A673 (cell line): ENCODE results near the gene PDE9A. TPM values are rescaled to one million over a fixed set of nuclear protein-coding genes. Genes with fewer than 3 reads are reported as not detected.

Source experiments
- BruUV-seq: library from RNA; stranded (reverse); fragments of 400-500 nt; replicated peaks from 2 replicates; lab custom pipeline; 2021; lab: Mats Ljungman, UMichigan
- CTCF ChIA-PET: fragments of 300-600 bp; sonication (Branson Sonifier 250); formaldehyde crosslinking; loops from one replicate; lab custom pipeline; 2022; ENCODE audit warnings: antibody characterized with exemption; lab: Charles Lee
- POLR2A ChIA-PET: fragments of 300-600 bp; sonication (Branson Sonifier 250); formaldehyde crosslinking; loops from one replicate; lab custom pipeline; 2022; ENCODE audit warnings: antibody characterized with exemption; ENCODE audit not compliant: low non-redundant PET; lab: Charles Lee
- DNase-seq: peaks from one replicate; pipeline ENCODE4 v3.0.0-alpha.2; 2015; ENCODE audit warnings: low spot score
- H3K27ac ChIP-seq: fragments of 200-600 bp; sonication (generic); 2 replicates; pipeline ENCODE4 v1.5.1; 2016; ENCODE audit warnings: mixed run types, low read depth, mild to moderate bottlenecking, mixed read lengths, antibody characterized with exemption, low read length; ENCODE audit not compliant: poor library complexity, severe bottlenecking
- H3K27me3 ChIP-seq: fragments of 200-600 bp; sonication (generic); replicated peaks from 2 replicates; pipeline ENCODE4 v1.6.1; 2017; ENCODE audit warnings: mixed run types, low read depth, mild to moderate bottlenecking, mixed read lengths, antibody characterized with exemption, low read length; ENCODE audit not compliant: insufficient read depth, poor library complexity
- H3K36me3 ChIP-seq: fragments of 200-600 bp; sonication (generic); 2 replicates; pipeline ENCODE4 v1.6.1; 2016; ENCODE audit warnings: mixed run types, mild to moderate bottlenecking, mixed read lengths, antibody characterized with exemption, low read length; ENCODE audit not compliant: insufficient read depth, poor library complexity, severe bottlenecking
- H3K4me1 ChIP-seq: fragments of 200-600 bp; sonication (generic); 2 replicates; pipeline ENCODE4 v1.6.1; 2017; ENCODE audit warnings: mixed run types, mild to moderate bottlenecking, mixed read lengths, antibody characterized with exemption, low read length; ENCODE audit not compliant: insufficient read depth, poor library complexity, severe bottlenecking
- H3K4me3 ChIP-seq: fragments of 200-600 bp; sonication (generic); 2 replicates; pipeline ENCODE4 v1.5.1; 2016; ENCODE audit warnings: low read depth, mixed run types, mild to moderate bottlenecking, mixed read lengths, low read length; ENCODE audit not compliant: poor library complexity, severe bottlenecking
- H3K9me3 ChIP-seq: fragments of 200-600 bp; sonication (generic); 2 replicates; pipeline ENCODE4 v1.6.1; 2016; ENCODE audit warnings: mixed run types, low read depth, mild to moderate bottlenecking, mixed read lengths, antibody characterized with exemption, low read length; ENCODE audit not compliant: poor library complexity, severe bottlenecking
- CTCF ChIP-seq: fragments of 300-800, 200-600 bp; sonication (generic); conservative IDR thresholded peaks from 2 replicates; pipeline ENCODE4 v1.5.1; 2017; ENCODE audit warnings: low read depth, mild to moderate bottlenecking, antibody characterized with exemption, low read length, moderate library complexity, mixed read lengths
- EZH2 ChIP-seq: fragments of 200-600 bp; sonication (generic); IDR thresholded peaks from 2 replicates; pipeline ENCODE4 v1.6.1; 2017; ENCODE audit warnings: borderline replicate concordance, low read depth, mild to moderate bottlenecking, mixed read lengths, antibody characterized with exemption, low read length; ENCODE audit not compliant: poor library complexity, severe bottlenecking
- intact Hi-C: fragments of 100-400 bp; cut with micrococcal nuclease; formaldehyde crosslinking; loops from one replicate; pipeline ENCODE4 v1.10.0; 2022; ENCODE audit not compliant: unreplicated experiment
- total RNA-seq: library from RNA; stranded (reverse); gene quantifications from 2 replicates; pipeline ENCODE4 v1.2.3, GENCODE V29; 2021

The PDE9A gene
- total RNA-seq, 1 experiment from 2014 or later, result 14.3 TPM

- no peaks in the 10 kb centered on the region for H3K4me1 ChIP-seq
- H3K36me3 ChIP-seq, result no peaks in the 10 kb centered on the region
- TF ChIP-seq CTCF (no peak), EZH2 (no peak)
- H3K4me3 ChIP-seq, result no peak overlapping the region
- CTCF ChIA-PET, result no interaction called here
- intact Hi-C loops, result no loop called here
- no peak for DNase-seq
- no peak overlapping the region for H3K27ac ChIP-seq
- no TSS peak for BruUV-seq
- H3K9me3 ChIP-seq, result no peaks in the 10 kb centered on the region
- POLR2A ChIA-PET, result no interaction called here
- H3K27me3 ChIP-seq, result no peaks in the 10 kb centered on the region
Measured at GRCh38 chr21:42755766-42756579, 102.6 kb downstream of the PDE9A start.

GRCh38 chr21:42756580-42757250, 103.3 kb downstream of the PDE9A start:
- H3K4me1 ChIP-seq, result no peaks in the 10 kb centered on the region
- no TSS peak for BruUV-seq
- no peaks in the 10 kb centered on the region for H3K36me3 ChIP-seq
- TF ChIP-seq EZH2, result no peak
- TF ChIP-seq CTCF, result no peak
- DNase-seq, result no peak
- H3K4me3 ChIP-seq, result no peak overlapping the region
- no peaks in the 10 kb centered on the region for H3K9me3 ChIP-seq
- H3K27ac ChIP-seq, result no peak overlapping the region
- ChIA-PET CTCF (no interaction called here), POLR2A (no interaction called here)
- H3K27me3 ChIP-seq, result no peaks in the 10 kb centered on the region
- intact Hi-C loops, result no loop called here

GRCh38 chr21:42757422-42757821, 104.0 kb downstream of the PDE9A start:
- Histone ChIP-seq H3K9me3 (no peaks in the 10 kb centered on the region), H3K4me1 (no peaks in the 10 kb centered on the region), H3K27ac (no peak overlapping the region), H3K36me3 (no peaks in the 10 kb centered on the region), H3K27me3 (no peaks in the 10 kb centered on the region), H3K4me3 (no peak overlapping the region)
- TF ChIP-seq EZH2, result no peak
- TF ChIP-seq CTCF, result no peak
- ChIA-PET CTCF (no interaction called here), POLR2A (no interaction called here)
- no TSS peak for BruUV-seq
- intact Hi-C loops, result no loop called here
- no peak for DNase-seq
